ENCODE measurements around the gene C16orf82.
"Not testable (repeated sequence)": the region's sequence is repeated elsewhere in the genome, so short reads cannot be mapped to it uniquely, and the experiment has no call there.

C16orf82 gene

DNA sequence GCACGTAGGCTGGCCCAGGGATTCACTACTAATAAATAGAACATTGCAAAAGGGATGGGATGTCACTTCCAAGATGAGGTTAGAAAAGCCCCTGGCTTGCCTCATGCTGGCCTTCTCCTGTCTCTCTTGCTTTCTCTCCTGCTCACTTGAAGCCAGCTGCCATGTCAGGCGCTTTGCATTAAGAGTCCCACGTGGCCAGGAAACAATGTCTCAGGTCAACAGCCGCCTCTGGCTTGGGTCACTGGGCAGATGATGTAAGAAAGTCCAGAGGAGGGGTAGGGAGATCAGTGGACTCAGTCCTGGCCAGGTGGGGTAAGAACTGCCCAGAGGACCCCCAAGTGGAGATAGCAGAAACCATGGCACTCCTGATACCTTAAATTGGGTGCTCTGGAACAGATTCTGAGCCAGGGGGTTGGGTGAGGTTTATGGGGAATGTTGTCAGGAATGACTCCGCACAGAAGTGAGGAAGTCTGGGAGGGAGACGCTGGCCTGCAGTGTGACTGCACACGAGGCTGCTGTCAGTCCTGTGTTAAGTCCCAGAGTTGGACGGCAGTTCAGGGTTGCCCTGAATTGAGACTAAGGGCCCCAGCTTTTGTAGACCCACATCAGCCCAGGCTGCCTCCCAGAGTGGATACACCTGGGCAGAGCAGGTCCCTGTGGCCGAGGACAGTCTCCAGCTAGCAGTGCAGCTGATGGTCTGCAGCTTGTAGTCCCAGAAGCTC lies 17.7 kb downstream of the C16orf82 start:
- Histone ChIP-seq H3K4me1 (ENCODE audit: control insufficient read depth in 5 of 5, insufficient read depth in 5 of 5, low read length in 5 of 5) (peaks cover 0 to 9% (median 0%) of the 10 kb centered on the region in 5 donors), H3K9me3 (ENCODE audit: control insufficient read depth in 5 of 5, low read length in 5 of 5) (no peaks in the 10 kb centered on the region), H3K27me3 (ENCODE audit: control insufficient read depth in 5 of 5, insufficient read depth in 4 of 5, low read length in 5 of 5) (peaks cover 3 to 26% (median 17%) of the 10 kb centered on the region in 5 donors)

DNA sequence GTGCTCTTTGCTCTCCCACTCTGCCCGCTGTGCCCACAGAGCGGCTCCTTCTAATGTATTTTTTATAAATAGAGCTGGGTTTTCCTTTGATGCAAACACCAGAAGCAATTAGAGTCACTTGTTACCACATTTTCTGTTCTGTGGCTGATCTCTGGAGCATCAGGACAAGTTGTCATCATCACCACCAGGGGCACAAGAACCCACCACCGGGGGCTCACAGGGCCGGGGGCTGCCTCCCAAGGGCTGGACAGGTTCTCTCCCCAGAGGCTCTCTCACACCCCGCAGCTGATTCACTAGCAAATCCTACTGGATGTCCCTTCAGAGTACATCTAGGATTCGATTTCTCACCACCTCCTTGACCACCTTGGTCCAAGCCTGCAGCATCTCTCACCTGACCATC lies 18.5 kb downstream of the C16orf82 start:
- Histone ChIP-seq H3K36me3 (ENCODE audit: control insufficient read depth in 5 of 5, insufficient read depth in 5 of 5, low read length in 5 of 5) (no peaks in the 10 kb centered on the region), H3K4me3 (ENCODE audit: low read depth in 1 of 5, low read length in 5 of 5) (no peak overlapping the region), H3K27ac (ENCODE audit: low read depth, low read length) (no peak overlapping the region), H3K9me3 (ENCODE audit: control insufficient read depth in 5 of 5, low read length in 5 of 5) (no peaks in the 10 kb centered on the region), H3K27me3 (ENCODE audit: control insufficient read depth in 5 of 5, insufficient read depth in 4 of 5, low read length in 5 of 5) (peaks cover 3 to 25% (median 17%) of the 10 kb centered on the region in 5 donors), H3K9ac (ENCODE audit: low read length in 5 of 5) (no peak overlapping the region), H3K4me1 (ENCODE audit: control insufficient read depth in 5 of 5, insufficient read depth in 5 of 5, low read length in 5 of 5) (peaks cover 0 to 9% (median 0%) of the 10 kb centered on the region in 5 donors)

More for the DNA sequence above, 17.7 kb downstream of the C16orf82 start:
- no peak overlapping the region for H3K9ac ChIP-seq (ENCODE audit: low read length in 5 of 5)
- no peak overlapping the region for H3K27ac ChIP-seq (ENCODE audit: low read depth, low read length)
- H3K36me3 ChIP-seq (ENCODE audit: control insufficient read depth in 5 of 5, insufficient read depth in 5 of 5, low read length in 5 of 5) = no peaks in the 10 kb centered on the region
- H3K4me3 ChIP-seq (ENCODE audit: low read depth in 1 of 5, low read length in 5 of 5) = no peak overlapping the region

DNA sequence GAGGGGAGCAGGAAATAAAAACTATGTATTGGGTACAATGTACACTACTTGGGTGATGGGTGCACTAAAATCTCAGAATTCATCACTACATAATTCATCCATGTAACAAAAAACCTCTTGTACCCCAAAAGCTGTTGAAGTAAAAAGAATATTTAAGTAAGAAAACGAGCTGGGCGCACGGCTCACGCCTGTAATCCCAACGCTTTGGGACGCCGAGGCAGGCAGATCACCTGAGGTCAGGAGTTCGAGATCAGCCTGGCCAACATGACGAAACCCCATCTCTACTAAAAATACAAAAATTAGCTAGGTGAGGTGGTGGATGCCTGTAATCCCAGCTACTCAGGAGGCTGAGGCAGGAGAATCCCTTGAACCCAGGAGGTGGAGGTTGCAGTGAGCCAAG lies 19.3 kb downstream of the C16orf82 start:
- not testable (repeated sequence) for H3K4me3 ChIP-seq (ENCODE audit: low read depth in 1 of 5, low read length in 5 of 5); H3K36me3 ChIP-seq (ENCODE audit: control insufficient read depth in 5 of 5, insufficient read depth in 5 of 5, low read length in 5 of 5); H3K27ac ChIP-seq (ENCODE audit: low read depth, low read length); H3K4me1 ChIP-seq (ENCODE audit: control insufficient read depth in 5 of 5, insufficient read depth in 5 of 5, low read length in 5 of 5); H3K9ac ChIP-seq (ENCODE audit: low read length in 5 of 5); H3K9me3 ChIP-seq (ENCODE audit: control insufficient read depth in 5 of 5, low read length in 5 of 5)
- peaks cover 3 to 25% (median 17%) of the 10 kb centered on the region in 5 donors for H3K27me3 ChIP-seq (ENCODE audit: control insufficient read depth in 5 of 5, insufficient read depth in 4 of 5, low read length in 5 of 5)

DNA sequence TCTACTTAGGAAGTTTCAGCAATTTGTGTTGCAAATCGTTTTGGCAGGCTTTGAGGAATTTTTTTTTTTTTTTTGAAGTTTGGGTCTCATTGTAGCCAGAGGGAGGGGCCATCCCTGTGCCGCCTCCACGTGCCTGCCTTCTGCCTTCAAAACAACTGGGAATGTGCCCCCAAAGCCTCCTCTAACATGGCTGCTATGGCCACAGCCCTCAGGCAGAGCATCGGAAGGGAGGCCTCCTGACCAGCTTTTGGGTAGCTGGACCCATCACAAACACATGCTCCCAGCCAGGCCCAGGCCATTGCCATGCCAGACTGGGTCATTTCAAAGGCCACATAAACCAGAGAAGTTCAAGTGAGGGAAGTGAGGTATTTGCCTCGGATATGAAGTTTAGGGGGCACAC lies 21.5 kb downstream of the C16orf82 start:
- no peak overlapping the region for H3K27ac ChIP-seq (ENCODE audit: low read depth, low read length)
- H3K9me3 ChIP-seq (ENCODE audit: control insufficient read depth in 5 of 5, low read length in 5 of 5) = no peaks in the 10 kb centered on the region
- H3K4me3 ChIP-seq (ENCODE audit: low read depth in 1 of 5, low read length in 5 of 5) = no peak overlapping the region
- peaks cover 0 to 21% (median 15%) of the 10 kb centered on the region in 5 donors for H3K27me3 ChIP-seq (ENCODE audit: control insufficient read depth in 5 of 5, insufficient read depth in 4 of 5, low read length in 5 of 5)
- no peak overlapping the region for H3K9ac ChIP-seq (ENCODE audit: low read length in 5 of 5)
- peaks cover 0 to 9% (median 0%) of the 10 kb centered on the region in 5 donors for H3K4me1 ChIP-seq (ENCODE audit: control insufficient read depth in 5 of 5, insufficient read depth in 5 of 5, low read length in 5 of 5)
- H3K36me3 ChIP-seq (ENCODE audit: control insufficient read depth in 5 of 5, insufficient read depth in 5 of 5, low read length in 5 of 5) = no peaks in the 10 kb centered on the region

DNA sequence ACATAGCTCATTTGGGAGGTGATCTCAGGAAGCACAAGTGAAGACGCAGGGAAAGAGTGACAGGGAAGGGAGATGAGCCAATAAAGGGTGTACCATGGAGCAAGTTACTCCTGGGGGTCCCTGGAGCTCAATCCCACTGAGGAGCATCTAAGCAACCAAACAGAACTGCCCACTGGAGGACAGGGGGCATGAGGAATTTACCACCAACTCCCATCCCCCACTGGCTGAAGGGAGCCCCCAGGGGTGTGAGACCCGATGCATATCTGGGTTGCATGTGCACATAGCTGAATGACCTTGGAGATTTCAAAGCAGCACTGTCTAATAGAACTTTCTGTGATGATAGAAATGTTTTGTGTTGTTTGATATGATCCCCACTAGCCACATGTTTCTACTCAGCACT lies 29.6 kb downstream of the C16orf82 start:
- Histone ChIP-seq H3K27me3 (ENCODE audit: control insufficient read depth in 5 of 5, insufficient read depth in 4 of 5, low read length in 5 of 5) (peaks cover 0 to 5% (median 0%) of the 10 kb centered on the region in 5 donors), H3K9me3 (ENCODE audit: control insufficient read depth in 5 of 5, low read length in 5 of 5) (peaks cover 0 to 4% (median 0%) of the 10 kb centered on the region in 5 donors), H3K4me1 (ENCODE audit: control insufficient read depth in 5 of 5, insufficient read depth in 5 of 5, low read length in 5 of 5) (peaks cover 0 to 23% (median 7%) of the 10 kb centered on the region in 5 donors), H3K9ac (ENCODE audit: low read length in 5 of 5) (no peak overlapping the region), H3K4me3 (ENCODE audit: low read depth in 1 of 5, low read length in 5 of 5) (no peak overlapping the region), H3K36me3 (ENCODE audit: control insufficient read depth in 5 of 5, insufficient read depth in 5 of 5, low read length in 5 of 5) (no peaks in the 10 kb centered on the region), H3K27ac (ENCODE audit: low read depth, low read length) (no peak overlapping the region)

DNA sequence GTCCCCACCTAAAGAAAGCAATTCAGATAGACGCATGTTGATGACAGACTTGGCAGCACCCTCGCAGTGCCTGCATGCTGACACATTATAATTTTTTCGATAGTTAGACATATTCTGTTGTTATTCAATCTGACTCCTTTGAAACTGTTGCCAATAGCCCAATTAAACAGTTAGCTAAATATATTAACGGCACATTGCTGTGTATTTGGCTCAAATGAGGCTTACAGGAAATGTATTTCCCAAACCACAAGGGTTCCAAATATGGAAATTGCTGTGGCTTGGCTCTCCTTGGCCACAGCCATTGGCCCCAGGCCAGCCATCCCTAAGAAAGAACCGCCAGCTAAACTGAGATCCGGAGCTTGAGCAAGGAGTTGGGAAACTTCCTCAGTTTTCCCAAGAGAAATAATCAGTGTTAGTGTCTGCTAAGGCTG lies 31.1 kb downstream of the C16orf82 start:
- Histone ChIP-seq H3K27ac (ENCODE audit: low read depth, low read length) (no peak overlapping the region), H3K4me1 (ENCODE audit: control insufficient read depth in 5 of 5, insufficient read depth in 5 of 5, low read length in 5 of 5) (peaks cover 0 to 23% (median 7%) of the 10 kb centered on the region in 5 donors), H3K4me3 (ENCODE audit: low read depth in 1 of 5, low read length in 5 of 5) (no peak overlapping the region), H3K36me3 (ENCODE audit: control insufficient read depth in 5 of 5, insufficient read depth in 5 of 5, low read length in 5 of 5) (no peaks in the 10 kb centered on the region), H3K27me3 (ENCODE audit: control insufficient read depth in 5 of 5, insufficient read depth in 4 of 5, low read length in 5 of 5) (peaks cover 0 to 5% (median 0%) of the 10 kb centered on the region in 5 donors), H3K9ac (ENCODE audit: low read length in 5 of 5) (no peak overlapping the region), H3K9me3 (ENCODE audit: control insufficient read depth in 5 of 5, low read length in 5 of 5) (peaks cover 0 to 4% (median 0%) of the 10 kb centered on the region in 5 donors)

DNA sequence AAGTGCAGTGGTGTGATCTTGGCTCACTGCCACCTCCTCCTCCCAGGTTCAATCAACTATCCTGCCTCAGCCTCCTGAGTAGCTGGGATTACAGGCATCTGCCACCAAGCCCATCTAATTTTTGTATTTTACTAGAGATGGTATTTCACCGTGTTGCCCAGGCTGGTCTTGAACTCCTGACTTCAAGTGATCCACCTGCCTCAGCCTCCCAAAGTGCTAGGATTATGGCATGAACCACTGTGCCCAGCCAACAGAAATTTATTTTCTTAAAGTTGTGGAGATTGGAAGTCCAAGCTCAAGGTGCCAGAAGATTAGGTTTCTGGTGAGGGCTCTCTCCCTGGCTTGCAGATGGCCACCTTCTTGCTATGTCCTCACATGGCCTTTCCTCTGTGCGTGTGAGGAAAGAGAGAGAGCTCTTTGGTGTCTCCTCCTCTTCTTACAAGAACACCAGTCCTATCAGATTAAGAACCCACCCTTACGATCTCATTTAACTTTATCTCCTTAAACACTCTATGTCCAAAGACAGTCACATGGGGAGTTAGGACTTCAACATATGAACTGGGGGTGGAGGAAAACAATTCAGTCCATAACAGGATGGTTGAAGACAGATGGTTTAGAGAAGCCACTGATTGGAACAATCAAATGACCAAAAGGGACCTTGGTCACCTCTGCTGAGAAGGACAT lies 31.8 kb downstream of the C16orf82 start:
- peaks cover 0 to 4% (median 0%) of the 10 kb centered on the region in 5 donors for H3K9me3 ChIP-seq (ENCODE audit: control insufficient read depth in 5 of 5, low read length in 5 of 5)
- peaks cover 0 to 23% (median 7%) of the 10 kb centered on the region in 5 donors for H3K4me1 ChIP-seq (ENCODE audit: control insufficient read depth in 5 of 5, insufficient read depth in 5 of 5, low read length in 5 of 5)
- H3K27me3 ChIP-seq (ENCODE audit: control insufficient read depth in 5 of 5, insufficient read depth in 4 of 5, low read length in 5 of 5) = peaks cover 0 to 5% (median 2%) of the 10 kb centered on the region in 5 donors
- no peak overlapping the region for H3K9ac ChIP-seq (ENCODE audit: low read length in 5 of 5)
- no peaks in the 10 kb centered on the region for H3K36me3 ChIP-seq (ENCODE audit: control insufficient read depth in 5 of 5, insufficient read depth in 5 of 5, low read length in 5 of 5)
- no peak overlapping the region for H3K27ac ChIP-seq (ENCODE audit: low read depth, low read length)
- no peak overlapping the region for H3K4me3 ChIP-seq (ENCODE audit: low read depth in 1 of 5, low read length in 5 of 5)

DNA sequence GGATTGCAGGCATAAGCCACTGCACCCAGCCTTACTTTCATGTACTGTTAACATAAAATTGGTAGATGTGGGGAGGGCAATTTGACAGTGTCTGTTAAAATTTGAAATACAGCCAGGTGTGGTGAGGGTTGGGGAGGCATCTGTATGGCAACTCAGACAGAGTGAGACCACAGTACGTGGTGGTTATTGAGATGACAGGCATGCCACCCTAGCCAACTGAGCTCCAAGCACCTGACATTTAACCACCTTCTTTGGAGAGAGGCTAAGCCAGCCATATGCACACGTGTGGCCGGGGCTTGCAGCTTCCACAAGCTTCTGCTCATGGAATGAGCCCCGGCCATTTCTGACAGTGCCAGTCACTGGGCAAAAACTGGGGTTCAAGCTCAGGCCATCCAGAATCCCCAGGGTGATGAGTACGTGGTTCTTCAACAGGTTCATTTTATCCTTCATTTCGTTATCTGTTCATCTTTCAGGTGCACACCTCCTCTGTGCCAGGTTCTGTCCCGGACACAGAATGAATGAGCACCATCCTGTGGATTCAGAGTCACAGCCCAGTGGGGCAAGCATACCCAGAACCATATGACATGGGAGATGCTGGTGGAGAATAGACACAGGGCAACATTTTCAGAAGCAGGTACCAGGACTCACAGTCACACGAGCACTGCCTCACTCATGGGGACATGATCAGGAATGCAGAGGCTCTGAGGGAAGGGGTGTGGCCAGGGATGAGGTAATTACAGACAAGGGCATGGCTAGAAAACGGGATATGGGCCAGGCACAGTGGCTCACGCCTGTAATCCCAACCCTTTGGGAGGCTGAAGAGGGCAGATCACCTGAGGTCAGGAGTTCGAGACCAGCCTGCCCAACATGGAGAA lies 36.2 kb downstream of the C16orf82 start:
- no peak overlapping the region for H3K27ac ChIP-seq (ENCODE audit: low read depth, low read length)
- H3K4me1 ChIP-seq (ENCODE audit: control insufficient read depth in 5 of 5, insufficient read depth in 5 of 5, low read length in 5 of 5) = peaks cover 0 to 6% (median 0%) of the 10 kb centered on the region in 5 donors
- H3K9ac ChIP-seq (ENCODE audit: low read length in 5 of 5) = no peak overlapping the region
- peaks cover 0 to 11% (median 2%) of the 10 kb centered on the region in 5 donors for H3K27me3 ChIP-seq (ENCODE audit: control insufficient read depth in 5 of 5, insufficient read depth in 4 of 5, low read length in 5 of 5)
- H3K9me3 ChIP-seq (ENCODE audit: control insufficient read depth in 5 of 5, low read length in 5 of 5) = peaks cover 0 to 8% (median 5%) of the 10 kb centered on the region in 5 donors
- H3K4me3 ChIP-seq (ENCODE audit: low read depth in 1 of 5, low read length in 5 of 5) = no peak overlapping the region
- no peaks in the 10 kb centered on the region for H3K36me3 ChIP-seq (ENCODE audit: control insufficient read depth in 5 of 5, insufficient read depth in 5 of 5, low read length in 5 of 5)

DNA sequence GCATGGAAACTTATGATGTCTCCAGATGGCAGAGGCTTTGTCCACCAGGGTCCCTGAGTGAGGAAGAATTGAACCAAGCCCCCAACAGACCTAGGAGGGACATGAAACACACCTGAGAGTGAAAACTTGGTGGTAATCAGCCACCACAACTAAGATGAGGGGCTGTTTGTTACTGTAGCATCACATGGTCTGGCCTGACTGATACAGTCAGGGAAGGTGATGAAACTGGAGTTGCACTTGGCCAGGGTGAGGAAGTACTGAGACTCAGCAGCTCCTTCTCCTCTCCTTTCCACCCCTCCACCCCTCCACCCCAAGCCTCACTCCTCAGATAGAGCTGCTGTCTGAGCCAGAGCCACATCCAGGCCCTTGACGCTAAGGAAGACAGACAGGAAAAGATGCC lies 37.2 kb downstream of the C16orf82 start:
- no peak overlapping the region for H3K4me3 ChIP-seq (ENCODE audit: low read depth in 1 of 5, low read length in 5 of 5)

More for the DNA sequence above, 37.2 kb downstream of the C16orf82 start:
- Histone ChIP-seq H3K27me3 (ENCODE audit: control insufficient read depth in 5 of 5, insufficient read depth in 4 of 5, low read length in 5 of 5) (peaks cover 0 to 11% (median 2%) of the 10 kb centered on the region in 5 donors), H3K27ac (ENCODE audit: low read depth, low read length) (no peak overlapping the region), H3K36me3 (ENCODE audit: control insufficient read depth in 5 of 5, insufficient read depth in 5 of 5, low read length in 5 of 5) (no peaks in the 10 kb centered on the region), H3K9ac (ENCODE audit: low read length in 5 of 5) (no peak overlapping the region), H3K4me1 (ENCODE audit: control insufficient read depth in 5 of 5, insufficient read depth in 5 of 5, low read length in 5 of 5) (peaks cover 0 to 4% (median 0%) of the 10 kb centered on the region in 5 donors), H3K9me3 (ENCODE audit: control insufficient read depth in 5 of 5, low read length in 5 of 5) (peaks cover 0 to 8% (median 5%) of the 10 kb centered on the region in 5 donors)
